B cell (primary cell): ENCODE measurements around the gene BTG1. TPM values are rescaled to one million over a fixed set of nuclear protein-coding genes. Genes with fewer than 3 reads are reported as not detected.

Experiments used
- ATAC-seq: fragments of 200-7000 bp; cut with Tn5 transposase; one replicate; pipeline ENCODE4 v1.10.0; 2021; ENCODE audit warnings: low read depth, mild to moderate bottlenecking, moderate number of reproducible peaks, moderate library complexity
- CTCF ChIA-PET: fragments of 350-600 bp; sonication (Branson Sonifier 250); formaldehyde crosslinking; loops from one replicate; lab custom pipeline; 2021; ENCODE audit warnings: antibody characterized with exemption, inconsistent platforms; lab: Charles Lee
- POLR2A ChIA-PET: fragments of 350-600 bp; sonication (Branson Sonifier 250); formaldehyde crosslinking; loops from one replicate; lab custom pipeline; 2021; ENCODE audit warnings: antibody characterized with exemption; lab: Charles Lee
- DNase-seq: peaks from one replicate; pipeline ENCODE4 v3.0.0; 2013
- H2AFZ ChIP-seq: 2 replicates; pipeline ENCODE4 v1.6.1; 2012; ENCODE audit warnings: mild to moderate bottlenecking, low read depth, low read length; ENCODE audit not compliant: insufficient read depth, poor library complexity, severe bottlenecking
- H3K27ac ChIP-seq, 2 donors: 1 replicate in 1 of 2; 2 replicates in 1 of 2; pipeline ENCODE4 v1.5.1; 2012 to 2013; ENCODE audit warnings: low read length in 2 of 2, mild to moderate bottlenecking in 2 of 2, moderate library complexity in 1 of 2
- H3K27me3 ChIP-seq, 4 experiments: fragments of 200-600 bp in 1 of 4; sonication (generic) in 1 of 4; replicated peaks in 1 of 4; 1 replicate in 2 of 4; 2 replicates in 2 of 4; pipeline versions ENCODE4 v1.6.1 to v1.7.0; 2013 to 2016; ENCODE audit warnings: low read length in 3 of 4, mild to moderate bottlenecking in 2 of 4, mixed read lengths in 1 of 4, moderate library complexity in 1 of 4; ENCODE audit not compliant: insufficient read depth in 4 of 4, control insufficient read depth in 3 of 4; ENCODE audit errors: control extremely low read depth in 1 of 4
- H3K36me3 ChIP-seq, 2 experiments: replicated peaks in 1 of 2; 1 replicate in 1 of 2; 2 replicates in 1 of 2; pipeline versions ENCODE4 v1.6.1 to v1.7.1; 2013; ENCODE audit warnings: low read length in 1 of 2; ENCODE audit not compliant: insufficient read depth in 2 of 2, control insufficient read depth in 1 of 2; ENCODE audit errors: control extremely low read depth in 1 of 2, extremely low read depth in 1 of 2
- H3K4me1 ChIP-seq, 2 donors: fragments of 200-600 bp in 1 of 2; sonication (generic) in 1 of 2; 1 replicate in 1 of 2; 2 replicates in 1 of 2; pipeline versions ENCODE4 v1.5.1 to v1.6.1; 2013 to 2017; ENCODE audit warnings: low read length in 2 of 2; ENCODE audit not compliant: control insufficient read depth in 2 of 2, insufficient read depth in 2 of 2
- H3K4me2 ChIP-seq: replicated peaks from 2 replicates; pipeline ENCODE3; 2012; ENCODE audit warnings: mild to moderate bottlenecking, low read depth, low read length; ENCODE audit not compliant: poor library complexity, severe bottlenecking
- H3K4me3 ChIP-seq, 5 experiments: fragments of 200-600 bp in 1 of 5; sonication (generic) in 1 of 5; 1 replicate in 3 of 5; 2 replicates in 2 of 5; pipeline versions ENCODE4 v1.5.1 to v1.7.0; 2011 to 2016; ENCODE audit warnings: low read length in 4 of 5, mild to moderate bottlenecking in 4 of 5, low read depth in 2 of 5, control low read depth in 1 of 5, moderate library complexity in 1 of 5; ENCODE audit not compliant: insufficient read depth in 1 of 5; ENCODE audit errors: control extremely low read depth in 1 of 5, extremely low read depth in 1 of 5
- H3K79me2 ChIP-seq: fragments of 200-600 bp; sonication (generic); one replicate; pipeline ENCODE4 v1.6.0; 2016; ENCODE audit warnings: low read length; ENCODE audit not compliant: control insufficient read depth, insufficient read depth
- H3K9ac ChIP-seq: fragments of 200-600 bp; sonication (generic); 2 replicates; pipeline ENCODE4 v1.6.1; 2017; ENCODE audit warnings: mild to moderate bottlenecking, low read length, moderate library complexity
- H3K9me3 ChIP-seq, 3 donors: one replicate each; pipeline versions ENCODE4 v1.6.1 to v1.7.1; 2013; ENCODE audit warnings: low read length in 2 of 3; ENCODE audit not compliant: control insufficient read depth in 2 of 3, insufficient read depth in 1 of 3; ENCODE audit errors: control extremely low read depth in 1 of 3
- H4K20me1 ChIP-seq: 2 replicates; pipeline ENCODE4 v1.6.0; 2012; ENCODE audit warnings: mild to moderate bottlenecking, low read length; ENCODE audit not compliant: insufficient read depth, control insufficient read depth, poor library complexity, severe bottlenecking
- H3K27ac Mint-ChIP-seq: one replicate; pipeline ENCODE4 v1.8.0; 2021; ENCODE audit warnings: mixed read lengths
- H3K27me3 Mint-ChIP-seq: one replicate; pipeline ENCODE4 v1.8.0; 2021; ENCODE audit warnings: mixed read lengths
- H3K4me1 Mint-ChIP-seq: one replicate; pipeline ENCODE4 v1.8.0; 2021; ENCODE audit warnings: mixed read lengths
- H3K4me3 Mint-ChIP-seq: one replicate; pipeline ENCODE4 v1.8.0; 2021; ENCODE audit warnings: mixed read lengths
- H3K9me3 Mint-ChIP-seq: one replicate; pipeline ENCODE4 v1.8.0; 2022; ENCODE audit warnings: mixed read lengths; ENCODE audit not compliant: insufficient read depth
- EZH2 ChIP-seq: IDR thresholded peaks from 2 replicates; pipeline ENCODE4 v1.6.1; 2012; ENCODE audit warnings: borderline replicate concordance, low read depth, mild to moderate bottlenecking, moderate library complexity, low read length; ENCODE audit not compliant: insufficient read depth, poor library complexity, severe bottlenecking
- WGBS: methylation state at CpG from one replicate; pipeline ENCODE4 v1.1.5; 2013; ENCODE audit warnings: missing lambda C conversion rate; ENCODE audit not compliant: insufficient coverage; 5-methylcytosine and 5-hydroxymethylcytosine counted together
- intact Hi-C: fragments of 100-400 bp; cut with micrococcal nuclease; formaldehyde crosslinking; loops from one replicate; pipeline ENCODE4 v1.10.0; 2022
- polyA plus RNA-seq: library from polyadenylated mRNA; depleted of rRNA; stranded (reverse); fragments of >200 nt; gene quantifications from 2 replicates; pipeline ENCODE4 v1.2.3, GENCODE V29; 2012
- total RNA-seq, 2 donors: library from RNA; stranded (reverse); fragments of 120-200 nt in 1 of 2; gene quantifications; 1 replicate in 1 of 2; 2 replicates in 1 of 2; pipeline versions ENCODE4 v1.2.3 to v1.2.4, GENCODE V29; 2013 to 2022
- TF ChIP-seq, protein P1 (sequence below): fragments of 200-600 bp; IDR thresholded peaks from one replicate; pipeline ENCODE4 v1.8.0; 2022; ENCODE audit warnings: antibody characterized with exemption, mild to moderate bottlenecking

Gene BTG1
- total and polyA plus RNA-seq, 2 donors (not counting 1 experiment from before 2014, with no cell fraction given) = 322 to 733 TPM

DNA sequence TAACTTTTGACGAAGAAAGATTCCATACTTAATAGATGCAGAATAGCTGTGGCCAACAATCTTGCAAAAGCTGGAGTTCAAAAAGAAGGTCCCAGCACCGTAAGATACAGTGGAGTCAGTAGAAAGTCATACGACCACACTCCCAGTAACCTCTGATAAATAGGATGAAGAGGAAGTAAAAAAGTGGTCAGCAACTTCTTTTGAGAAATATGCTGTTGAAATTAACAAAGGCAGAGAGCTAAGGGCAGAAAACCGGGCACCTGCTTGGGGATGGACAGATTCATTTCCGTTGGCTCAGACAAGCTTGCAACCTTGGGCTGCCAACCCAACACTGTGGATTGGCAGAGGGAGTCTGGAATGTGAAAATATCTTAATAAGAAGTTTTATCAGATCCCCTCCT is 40.0 kb downstream of the BTG1 start:
- Mint-ChIP-seq H3K27ac (no peak overlapping the region), H3K27me3 (no peaks in the 10 kb centered on the region), H3K9me3 (no peaks in the 10 kb centered on the region), H3K4me3 (no peak overlapping the region), H3K4me1 (peaks cover 12% of the 10 kb centered on the region)
- no peak for DNase-seq
- ChIA-PET POLR2A (no interaction called here), CTCF (interaction anchor here (1.0 to 1.3 kb wide), 2 partner anchors 10 to 75 kb away, joined by 3 read pairs; no protein-coding TSS in a partner anchor)
- no peaks in the 10 kb centered on the region for H3K36me3 ChIP-seq
- H3K27me3 ChIP-seq = no peaks in the 10 kb centered on the region
- no peak overlapping the region for H3K4me3 ChIP-seq
- TF ChIP-seq EZH2 = no peak
- TF ChIP-seq, protein P1, sequence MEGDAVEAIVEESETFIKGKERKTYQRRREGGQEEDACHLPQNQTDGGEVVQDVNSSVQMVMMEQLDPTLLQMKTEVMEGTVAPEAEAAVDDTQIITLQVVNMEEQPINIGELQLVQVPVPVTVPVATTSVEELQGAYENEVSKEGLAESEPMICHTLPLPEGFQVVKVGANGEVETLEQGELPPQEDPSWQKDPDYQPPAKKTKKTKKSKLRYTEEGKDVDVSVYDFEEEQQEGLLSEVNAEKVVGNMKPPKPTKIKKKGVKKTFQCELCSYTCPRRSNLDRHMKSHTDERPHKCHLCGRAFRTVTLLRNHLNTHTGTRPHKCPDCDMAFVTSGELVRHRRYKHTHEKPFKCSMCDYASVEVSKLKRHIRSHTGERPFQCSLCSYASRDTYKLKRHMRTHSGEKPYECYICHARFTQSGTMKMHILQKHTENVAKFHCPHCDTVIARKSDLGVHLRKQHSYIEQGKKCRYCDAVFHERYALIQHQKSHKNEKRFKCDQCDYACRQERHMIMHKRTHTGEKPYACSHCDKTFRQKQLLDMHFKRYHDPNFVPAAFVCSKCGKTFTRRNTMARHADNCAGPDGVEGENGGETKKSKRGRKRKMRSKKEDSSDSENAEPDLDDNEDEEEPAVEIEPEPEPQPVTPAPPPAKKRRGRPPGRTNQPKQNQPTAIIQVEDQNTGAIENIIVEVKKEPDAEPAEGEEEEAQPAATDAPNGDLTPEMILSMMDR = no peak
- no peak for ATAC-seq
- 100% methylated on average over 3 of the region's 5 CpGs for WGBS
- H3K9ac ChIP-seq = no peak overlapping the region
- intact Hi-C loops = no loop called here
- no peak overlapping the region for H2AFZ ChIP-seq
- H4K20me1 ChIP-seq = no peaks in the 10 kb centered on the region
- no peak overlapping the region for H3K4me2 ChIP-seq
- no peak overlapping the region for H3K27ac ChIP-seq
- H3K79me2 ChIP-seq = no peaks in the 10 kb centered on the region
- no peaks in the 10 kb centered on the region for H3K4me1 ChIP-seq
- no peaks in the 10 kb centered on the region for H3K9me3 ChIP-seq

DNA sequence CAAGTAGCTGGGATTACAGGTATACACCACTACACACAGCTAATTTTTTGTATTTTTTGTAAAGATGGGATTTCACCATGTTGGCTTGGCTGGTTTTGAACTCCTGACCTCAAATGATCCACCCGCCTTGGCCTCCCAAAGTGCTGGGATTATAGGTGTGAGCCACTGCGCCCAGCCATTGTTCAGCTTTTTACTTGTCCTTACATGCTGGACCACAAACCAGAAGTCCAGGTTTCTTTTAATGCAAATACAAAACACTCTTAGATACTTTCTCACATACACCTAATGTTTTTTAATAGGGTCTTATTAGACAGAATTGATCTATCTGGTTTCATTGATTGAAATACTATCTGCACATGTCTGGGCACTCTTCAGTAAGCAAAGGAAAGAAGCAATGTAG is 40.5 kb downstream of the BTG1 start:
- intact Hi-C loops = no loop called here
- ChIA-PET POLR2A (no interaction called here), CTCF (interaction anchor here (1.3 kb wide), 1 partner anchor 9 kb away, joined by 3 read pairs; no protein-coding TSS in a partner anchor)
- peaks cover 0 to 4% (median 2%) of the 10 kb centered on the region in 3 donors for H3K9me3 ChIP-seq
- no peak for ATAC-seq
- Mint-ChIP-seq H3K4me3 (no peak overlapping the region), H3K27ac (no peak overlapping the region), H3K27me3 (no peaks in the 10 kb centered on the region), H3K4me1 (peaks cover 9% of the 10 kb centered on the region), H3K9me3 (no peaks in the 10 kb centered on the region)
- no peak overlapping the region for H2AFZ ChIP-seq
- H4K20me1 ChIP-seq = no peaks in the 10 kb centered on the region
- H3K4me3 ChIP-seq = no peak overlapping the region
- H3K4me2 ChIP-seq = no peak overlapping the region
- TF ChIP-seq, protein P1 = no peak
- TF ChIP-seq EZH2 = no peak
- WGBS = no CpG with 5 or more reads among the region's 2 CpGs
- no peaks in the 10 kb centered on the region for H3K36me3 ChIP-seq
- no peaks in the 10 kb centered on the region for H3K4me1 ChIP-seq
- DNase-seq = no peak
- H3K9ac ChIP-seq = no peak overlapping the region
- H3K27ac ChIP-seq = no peak overlapping the region
- H3K27me3 ChIP-seq = no peaks in the 10 kb centered on the region
- no peaks in the 10 kb centered on the region for H3K79me2 ChIP-seq
